BLaER1 treated with 17β-estradiol and CSF1 and Interleukin-3, amounts not matched to agents 10 nM and 100 nM (cell line): Measurements from ENCODE around the gene KCNK10.
A peak's percentile ranks its signal among the peaks of the same experiment; 100 is the strongest.

Source experiments
- H3K27ac ChIP-seq, 11 experiments: shearing (Covaris generic); formaldehyde crosslinking; 2 replicates each; pipeline ENCODE4 v1.8.1; 2022
- H3K27me3 ChIP-seq, 11 experiments: shearing (Covaris generic); formaldehyde crosslinking; 2 replicates each; pipeline ENCODE4 v1.8.1; 2022
- H3K36me3 ChIP-seq, 11 experiments: shearing (Covaris generic); formaldehyde crosslinking; 2 replicates each; pipeline ENCODE4 v1.8.1; 2022
- H3K4me1 ChIP-seq, 10 experiments: shearing (Covaris generic); formaldehyde crosslinking; 2 replicates each; pipeline ENCODE4 v1.8.1; 2022
- H3K4me2 ChIP-seq, 11 experiments: shearing (Covaris generic); formaldehyde crosslinking; 2 replicates each; pipeline ENCODE4 v1.8.1; 2022
- H3K4me3 ChIP-seq, 10 experiments: shearing (Covaris generic); formaldehyde crosslinking; 2 replicates each; pipeline ENCODE4 v1.8.1; 2022
- H3K9ac ChIP-seq, 11 experiments: shearing (Covaris generic); formaldehyde crosslinking; 2 replicates each; pipeline ENCODE4 v1.8.1; 2022
- H3K9me3 ChIP-seq, 11 experiments: shearing (Covaris generic); formaldehyde crosslinking; replicated peaks in 1 of 11; 2 replicates each; pipeline ENCODE4 v1.8.1; 2022
- H4K20me1 ChIP-seq, 11 experiments: shearing (Covaris generic); formaldehyde crosslinking; 2 replicates each; pipeline ENCODE4 v1.8.1; 2022
- Cebpa-rat ChIP-seq, 11 experiments: shearing (Covaris generic); IDR thresholded peaks; 2 replicates each; pipeline ENCODE4 v1.8.1; 2022

The KCNK10 gene

GRCh38 chr14:88324491-88324890, 1.4 kb upstream of the KCNK10 start:
- H3K4me1 ChIP-seq, result peaks cover 19 to 35% (median 26%) of the 10 kb centered on the region in 10 experiments; a peak in 19 of 20 replicates
- no peak for TF ChIP-seq Cebpa-rat (IDR thresholded peaks at IDR 0.05)
- peak overlapping the region; percentile 71 to 84 (median 75); a peak in 18 of 20 replicates for H3K4me3 ChIP-seq
- H3K9me3 ChIP-seq, result peaks cover 0 to 10% (median 4%) of the 10 kb centered on the region in 11 experiments; a peak in 11 of 22 replicates
- no peaks in the 10 kb centered on the region for H3K36me3 ChIP-seq
- H3K27me3 ChIP-seq, result peaks cover 59 to 77% (median 68%) of the 10 kb centered on the region in 11 experiments
- peak overlapping the region; percentile 88 to 98 (median 93); a peak in 21 of 22 replicates for H3K4me2 ChIP-seq
- peak overlapping the region in 2 of 11 experiments; percentile 62 to 72; a peak in 3 of 22 replicates for H3K9ac ChIP-seq
- H3K27ac ChIP-seq, result no peak overlapping the region; a peak in 3 of 22 replicates
- 0 out of 22 replicates have a peak, but pooled peaks cover 0 to 4% (median 0%) of the 10 kb centered on the region in 11 experiments for H4K20me1 ChIP-seq

GRCh38 chr14:88323523-88324199, 592 bp upstream of the KCNK10 start:
- Histone ChIP-seq H3K9ac (peak overlapping the region; percentile 62 to 82 (median 76); a peak in 21 of 22 replicates), H3K4me1 (peaks cover 19 to 38% (median 26%) of the 10 kb centered on the region in 10 experiments; a peak in 19 of 20 replicates), H3K27ac (peak overlapping the region in 10 of 11 experiments; percentile 38 to 83 (median 72); a peak in 19 of 22 replicates), H3K36me3 (no peaks in the 10 kb centered on the region), H3K27me3 (peaks cover 58 to 72% (median 64%) of the 10 kb centered on the region in 11 experiments), H4K20me1 (0 out of 22 replicates have a peak, but pooled peaks cover 0 to 4% (median 0%) of the 10 kb centered on the region in 11 experiments), H3K9me3 (peaks cover 0 to 10% (median 4%) of the 10 kb centered on the region in 11 experiments; a peak in 11 of 22 replicates), H3K4me2 (peak overlapping the region; percentile 88 to 98 (median 93)), H3K4me3 (peak overlapping the region; percentile 71 to 84 (median 75))
- no peak for TF ChIP-seq Cebpa-rat (IDR thresholded peaks at IDR 0.05)

GRCh38 chr14:88322504-88323085, 474 bp downstream of the KCNK10 start:
- Histone ChIP-seq H3K27ac (peak overlapping the region in 9 of 11 experiments; percentile 54 to 83 (median 74); a peak in 12 of 22 replicates), H4K20me1 (peaks cover 0 to 4% (median 0%) of the 10 kb centered on the region in 11 experiments; a peak in 1 of 22 replicates), H3K9me3 (peaks cover 0 to 5% (median 0%) of the 10 kb centered on the region in 11 experiments; a peak in 2 of 22 replicates), H3K4me2 (peak overlapping the region; percentile 88 to 98 (median 93)), H3K36me3 (no peaks in the 10 kb centered on the region), H3K9ac (peak overlapping the region in 10 of 11 experiments; percentile 62 to 82 (median 76); a peak in 20 of 22 replicates), H3K4me3 (peak overlapping the region; percentile 71 to 84 (median 75)), H3K4me1 (peaks cover 19 to 38% (median 26%) of the 10 kb centered on the region in 10 experiments; a peak in 19 of 20 replicates), H3K27me3 (peaks cover 47 to 62% (median 54%) of the 10 kb centered on the region in 11 experiments)
- TF ChIP-seq Cebpa-rat (IDR thresholded peaks at IDR 0.05), result no peak

- Histone ChIP-seq H4K20me1 (peaks cover 0 to 4% (median 0%) of the 10 kb centered on the region in 11 experiments; a peak in 1 of 22 replicates), H3K4me2 (peak overlapping the region; percentile 88 to 98 (median 93)), H3K27ac (no peak overlapping the region), H3K4me1 (peaks cover 19 to 38% (median 26%) of the 10 kb centered on the region in 10 experiments; a peak in 19 of 20 replicates), H3K9me3 (peaks cover 0 to 5% (median 0%) of the 10 kb centered on the region in 11 experiments; a peak in 1 of 22 replicates), H3K36me3 (no peaks in the 10 kb centered on the region), H3K4me3 (peak overlapping the region in 9 of 10 experiments; percentile 73 to 84 (median 75); a peak in 18 of 20 replicates), H3K27me3 (peaks cover 41 to 55% (median 47%) of the 10 kb centered on the region in 11 experiments), H3K9ac (peak overlapping the region in 4 of 11 experiments; percentile 71 to 80 (median 76); a peak in 3 of 22 replicates)
- no peak for TF ChIP-seq Cebpa-rat (IDR thresholded peaks at IDR 0.05)
Measured at GRCh38 chr14:88321692-88322503, 1.2 kb downstream of the KCNK10 start.

GRCh38 chr14:88318406-88318805, 4.7 kb downstream of the KCNK10 start:
- Histone ChIP-seq H3K4me1 (peaks cover 6 to 26% (median 13%) of the 10 kb centered on the region in 10 experiments; a peak in 19 of 20 replicates), H3K4me3 (no peak overlapping the region), H4K20me1 (peaks cover 0 to 4% (median 0%) of the 10 kb centered on the region in 11 experiments; a peak in 1 of 22 replicates), H3K9ac (no peak overlapping the region), H3K9me3 (peaks cover 5 to 16% (median 9%) of the 10 kb centered on the region in 11 experiments; a peak in 18 of 22 replicates), H3K36me3 (peaks cover 0 to 3% (median 0%) of the 10 kb centered on the region in 11 experiments; a peak in 1 of 22 replicates), H3K27me3 (peaks cover 14 to 25% (median 18%) of the 10 kb centered on the region in 11 experiments), H3K4me2 (no peak overlapping the region), H3K27ac (no peak overlapping the region)
- TF ChIP-seq Cebpa-rat (IDR thresholded peaks at IDR 0.05), result no peak

- H3K4me2 ChIP-seq, result no peak overlapping the region
- H3K27ac ChIP-seq, result no peak overlapping the region
- peaks cover 0 to 34% (median 2%) of the 10 kb centered on the region in 10 experiments; a peak in 8 of 20 replicates for H3K4me1 ChIP-seq
- peaks cover 0 to 6% (median 0%) of the 10 kb centered on the region in 11 experiments; a peak in 4 of 22 replicates for H3K27me3 ChIP-seq
- H3K9me3 ChIP-seq, result peaks cover 9 to 19% (median 13%) of the 10 kb centered on the region in 11 experiments; a peak in 18 of 22 replicates
- no peak overlapping the region for H3K4me3 ChIP-seq
- no peak for TF ChIP-seq Cebpa-rat (IDR thresholded peaks at IDR 0.05)
- H4K20me1 ChIP-seq, result peaks cover 0 to 4% (median 0%) of the 10 kb centered on the region in 11 experiments; a peak in 1 of 22 replicates
- no peak overlapping the region for H3K9ac ChIP-seq
- H3K36me3 ChIP-seq, result peaks cover 0 to 6% (median 0%) of the 10 kb centered on the region in 11 experiments; a peak in 1 of 22 replicates
Measured at GRCh38 chr14:88316521-88316920, 6.5 kb downstream of the KCNK10 start.

GRCh38 chr14:88312257-88312656, 10.8 kb downstream of the KCNK10 start:
- Histone ChIP-seq H3K4me3 (no peak overlapping the region), H4K20me1 (no peaks in the 10 kb centered on the region), H3K36me3 (peaks cover 0 to 6% (median 0%) of the 10 kb centered on the region in 11 experiments; a peak in 1 of 22 replicates), H3K4me1 (peaks cover 0 to 22% (median 3%) of the 10 kb centered on the region in 10 experiments; a peak in 8 of 20 replicates), H3K9me3 (peaks cover 9 to 19% (median 13%) of the 10 kb centered on the region in 11 experiments; a peak in 18 of 22 replicates), H3K4me2 (peak overlapping the region in 2 of 11 experiments; percentile 5 to 31; a peak in 2 of 22 replicates), H3K9ac (no peak overlapping the region), H3K27me3 (no peaks in the 10 kb centered on the region), H3K27ac (no peak overlapping the region)
- no peak for TF ChIP-seq Cebpa-rat (IDR thresholded peaks at IDR 0.05)
